ENCODE data around the gene TUBB4A. TPM values are rescaled to one million over a fixed set of nuclear protein-coding genes. Genes with fewer than 3 reads are reported as not detected.

The TUBB4A gene
- total RNA-seq, 2 experiments from 2014 or later: 9.7 to 16.0 TPM

- intact Hi-C loops (cut with micrococcal nuclease; ENCODE audit: unreplicated experiment): no loop called here
- ChIA-PET CTCF (ENCODE audit: unreplicated experiment) (no interaction called here), POLR2A (interaction anchor here (0.7 kb wide), 1 partner anchor 28 kb away, joined by 3 read pairs; no protein-coding TSS in a partner anchor)
- BruUV-seq (replicated peaks): no TSS peak
- TF ChIP-seq CTCF (conservative IDR thresholded peaks at IDR 0.05; ENCODE audit: low read length) (no peak), EZH2phosphoT487 (IDR thresholded peaks at IDR 0.05; ENCODE audit: borderline replicate concordance, low read depth, low read length) (no peak)
- no peaks in the 10 kb centered on the region for H3K9me2 ChIP-seq (ENCODE audit: insufficient read depth, low read length)
- H3K9me3 ChIP-seq (ENCODE audit: low read length): peaks cover 25% of the 10 kb centered on the region
- H4K20me1 ChIP-seq (ENCODE audit: insufficient read depth, low read length): no peaks in the 10 kb centered on the region
- H3K4me1 ChIP-seq (ENCODE audit: insufficient read depth, low read length, poor library complexity, severe bottlenecking): peaks cover 15% of the 10 kb centered on the region
- H3K4me2 ChIP-seq (ENCODE audit: low read length): no peak overlapping the region
- peaks cover 13% of the 10 kb centered on the region; the same call in 1 of the 2 replicates for H3K79me2 ChIP-seq (ENCODE audit: insufficient read depth, low read depth, low read length)
- no peak overlapping the region for H2AFZ ChIP-seq (ENCODE audit: low read length)
- no peak overlapping the region for H3K4me3 ChIP-seq (ENCODE audit: low read depth, low read length, poor library complexity, severe bottlenecking)
- peaks cover 65% of the 10 kb centered on the region for H3K36me3 ChIP-seq (ENCODE audit: insufficient read depth, low read length)
- DNase-seq (ENCODE audit: low spot score): no peak
- no peak overlapping the region for H3K27ac ChIP-seq (ENCODE audit: low read depth, low read length, poor library complexity, severe bottlenecking)
Observed at GRCh38 chr19:6455924-6456323, 46.2 kb downstream of the TUBB4A start.

DNA sequence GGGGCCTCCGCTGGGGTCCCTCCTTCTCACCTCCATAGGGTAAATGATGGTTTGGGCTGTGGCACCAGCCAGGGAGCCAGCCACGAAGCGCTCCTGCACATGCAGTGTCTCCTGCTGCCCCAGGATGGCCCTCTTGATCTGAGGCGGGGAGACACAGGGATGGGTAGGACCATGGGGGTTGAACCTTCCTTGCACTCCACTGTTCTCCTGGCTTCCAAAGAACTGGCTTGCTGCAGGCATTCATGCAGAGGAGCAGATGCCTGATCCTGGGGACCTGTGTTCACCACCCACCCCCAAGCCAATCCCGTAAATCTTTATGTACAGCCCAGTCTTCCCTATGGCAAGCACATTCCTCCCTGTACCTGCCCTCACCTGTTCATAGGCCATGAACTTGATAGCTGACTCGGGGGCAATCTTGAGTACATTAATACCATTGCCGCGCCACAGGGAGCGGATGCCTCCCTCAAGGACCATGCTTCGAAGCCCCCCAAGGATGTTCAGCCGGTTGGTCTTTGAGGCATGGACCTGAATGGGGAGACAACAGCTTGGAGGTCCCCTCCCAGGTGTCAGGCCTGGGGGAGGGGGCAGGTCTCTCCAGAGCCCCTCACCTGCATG, 48.1 kb downstream of the TUBB4A start:
- H3K9me3 ChIP-seq (ENCODE audit: low read length): peaks cover 25% of the 10 kb centered on the region
- H3K9me2 ChIP-seq (ENCODE audit: insufficient read depth, low read length): no peaks in the 10 kb centered on the region
- CTCF ChIA-PET (ENCODE audit: unreplicated experiment): no interaction called here
- DNase-seq (ENCODE audit: low spot score): peak; percentile 54
- peaks cover 15% of the 10 kb centered on the region for H3K4me1 ChIP-seq (ENCODE audit: insufficient read depth, low read length, poor library complexity, severe bottlenecking)
- no TSS peak for BruUV-seq (replicated peaks)
- peaks cover 10% of the 10 kb centered on the region; the same call in 1 of the 2 replicates for H3K79me2 ChIP-seq (ENCODE audit: insufficient read depth, low read depth, low read length)
- TF ChIP-seq EZH2phosphoT487 (IDR thresholded peaks at IDR 0.05; ENCODE audit: borderline replicate concordance, low read depth, low read length) (no peak), CTCF (conservative IDR thresholded peaks at IDR 0.05; ENCODE audit: low read length) (no peak)
- no peak overlapping the region for H3K4me3 ChIP-seq (ENCODE audit: low read depth, low read length, poor library complexity, severe bottlenecking)
- no peak overlapping the region for H3K4me2 ChIP-seq (ENCODE audit: low read length)
- H3K36me3 ChIP-seq (ENCODE audit: insufficient read depth, low read length): peaks cover 77% of the 10 kb centered on the region
- H3K27ac ChIP-seq (ENCODE audit: low read depth, low read length, poor library complexity, severe bottlenecking): no peak overlapping the region
- no peaks in the 10 kb centered on the region for H4K20me1 ChIP-seq (ENCODE audit: insufficient read depth, low read length)
- intact Hi-C loops (cut with micrococcal nuclease; ENCODE audit: unreplicated experiment): no loop called here
- POLR2A ChIA-PET: no interaction called here
- no peak overlapping the region for H2AFZ ChIP-seq (ENCODE audit: low read length)

GRCh38 chr19:6452899-6453298, 49.2 kb downstream of the TUBB4A start:
- POLR2A ChIA-PET: interaction anchor here (0.8 kb wide), 1 partner anchor 156 kb away, joined by 5 read pairs; no protein-coding TSS in a partner anchor
- no peak for TF ChIP-seq EZH2phosphoT487 (IDR thresholded peaks at IDR 0.05; ENCODE audit: borderline replicate concordance, low read depth, low read length)
- no peak for TF ChIP-seq CTCF (conservative IDR thresholded peaks at IDR 0.05; ENCODE audit: low read length)

More at GRCh38 chr19:6452899-6453298, 49.2 kb downstream of the TUBB4A start:
- H3K27ac ChIP-seq (ENCODE audit: low read depth, low read length, poor library complexity, severe bottlenecking): no peak overlapping the region
- H3K9me3 ChIP-seq (ENCODE audit: low read length): peaks cover 25% of the 10 kb centered on the region
- H2AFZ ChIP-seq (ENCODE audit: low read length): no peak overlapping the region
- H3K36me3 ChIP-seq (ENCODE audit: insufficient read depth, low read length): peaks cover 79% of the 10 kb centered on the region
- no peaks in the 10 kb centered on the region for H3K79me2 ChIP-seq (ENCODE audit: insufficient read depth, low read depth, low read length)
- intact Hi-C loops (cut with micrococcal nuclease; ENCODE audit: unreplicated experiment): no loop called here
- peaks cover 6% of the 10 kb centered on the region for H3K4me1 ChIP-seq (ENCODE audit: insufficient read depth, low read length, poor library complexity, severe bottlenecking)
- CTCF ChIA-PET (ENCODE audit: unreplicated experiment): no interaction called here
- H3K4me2 ChIP-seq (ENCODE audit: low read length): no peak overlapping the region
- DNase-seq (ENCODE audit: low spot score): no peak
- H3K9me2 ChIP-seq (ENCODE audit: insufficient read depth, low read length): no peaks in the 10 kb centered on the region
- BruUV-seq (replicated peaks): TSS peak; percentile 24
- no peak overlapping the region for H3K4me3 ChIP-seq (ENCODE audit: low read depth, low read length, poor library complexity, severe bottlenecking)
- no peaks in the 10 kb centered on the region for H4K20me1 ChIP-seq (ENCODE audit: insufficient read depth, low read length)
